Tibial nerve (tissue), 3 donors: ENCODE measurements around the gene HSPB7.

ENCODE experiments used
- POLR2A ChIP-seq, 2 donors: fragments of 450-650 bp; IDR thresholded peaks; one replicate each; pipeline ENCODE4 v1.6.1; 2017; ENCODE audit warnings: antibody characterized with exemption in 2 of 2, mild to moderate bottlenecking in 2 of 2, moderate library complexity in 2 of 2
- TF ChIP-seq, protein P1 (sequence below), 5 experiments: fragments of 200-600 bp in 3 of 5; fragments of 450-650 bp in 2 of 5; sonication (generic) in 3 of 5; IDR thresholded peaks; one replicate each; pipeline ENCODE4 v1.5.1; 2016 to 2019; ENCODE audit warnings: antibody characterized with exemption in 5 of 5, mild to moderate bottlenecking in 3 of 5, moderate library complexity in 2 of 5

DNA sequence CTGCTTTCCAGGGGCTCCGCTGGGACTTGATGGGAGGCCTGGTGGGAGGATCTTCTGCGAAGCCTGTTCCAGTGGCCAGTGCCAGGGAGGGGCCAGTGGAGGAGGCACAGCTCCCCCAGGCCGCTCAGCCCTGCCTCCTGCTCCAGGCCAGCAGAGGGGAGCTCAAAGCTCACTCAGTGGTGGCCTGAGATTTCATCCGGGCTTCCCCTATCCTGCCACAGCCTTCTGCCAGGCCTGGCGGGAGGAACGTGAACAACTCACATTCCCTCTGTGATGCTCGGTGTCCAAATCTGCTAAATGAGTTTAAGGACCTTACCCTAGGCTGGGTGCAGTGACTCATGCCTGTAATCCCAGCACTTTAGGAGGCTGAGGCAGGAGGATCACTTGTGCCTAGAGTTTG is 29.0 kb upstream of the HSPB7 start:
- TF ChIP-seq POLR2A (IDR thresholded peaks at IDR 0.05), result no peak
- TF ChIP-seq, protein P1, sequence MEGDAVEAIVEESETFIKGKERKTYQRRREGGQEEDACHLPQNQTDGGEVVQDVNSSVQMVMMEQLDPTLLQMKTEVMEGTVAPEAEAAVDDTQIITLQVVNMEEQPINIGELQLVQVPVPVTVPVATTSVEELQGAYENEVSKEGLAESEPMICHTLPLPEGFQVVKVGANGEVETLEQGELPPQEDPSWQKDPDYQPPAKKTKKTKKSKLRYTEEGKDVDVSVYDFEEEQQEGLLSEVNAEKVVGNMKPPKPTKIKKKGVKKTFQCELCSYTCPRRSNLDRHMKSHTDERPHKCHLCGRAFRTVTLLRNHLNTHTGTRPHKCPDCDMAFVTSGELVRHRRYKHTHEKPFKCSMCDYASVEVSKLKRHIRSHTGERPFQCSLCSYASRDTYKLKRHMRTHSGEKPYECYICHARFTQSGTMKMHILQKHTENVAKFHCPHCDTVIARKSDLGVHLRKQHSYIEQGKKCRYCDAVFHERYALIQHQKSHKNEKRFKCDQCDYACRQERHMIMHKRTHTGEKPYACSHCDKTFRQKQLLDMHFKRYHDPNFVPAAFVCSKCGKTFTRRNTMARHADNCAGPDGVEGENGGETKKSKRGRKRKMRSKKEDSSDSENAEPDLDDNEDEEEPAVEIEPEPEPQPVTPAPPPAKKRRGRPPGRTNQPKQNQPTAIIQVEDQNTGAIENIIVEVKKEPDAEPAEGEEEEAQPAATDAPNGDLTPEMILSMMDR (IDR thresholded peaks at IDR 0.05), result no peak
